ENCODE results near the gene USP25.

- TF ChIP-seq CTCF (IDR thresholded peaks at IDR 0.05), result no peak
- TF ChIP-seq SIN3A (IDR thresholded peaks at IDR 0.05; ENCODE audit: borderline replicate concordance, insufficient read depth, low read depth, low read length), result no peak
- no peak for TF ChIP-seq POLR2AphosphoS5 (IDR thresholded peaks at IDR 0.05; ENCODE audit: low read depth, low read length)
These were observed 44.8 kb downstream of the USP25 start for GRCh38 chr21:15774590-15774989.

All from Panc1 (cell line).